Esophagus muscularis mucosa (tissue), 4 donors: ENCODE measurements around the gene CAPZB. TPM values are rescaled to one million over a fixed set of nuclear protein-coding genes. Genes with fewer than 3 reads are reported as not detected.

Experiments
- DNase-seq: peaks from one replicate; pipeline ENCODE4 v3.0.0-alpha.2; 2017; ENCODE audit errors: extremely low spot score
- H3K27ac ChIP-seq, 4 donors: fragments of 200-600 bp; sonication (generic); replicated peaks in 1 of 4; 1 replicate in 3 of 4; 2 replicates in 1 of 4; pipeline ENCODE4 v1.5.1; 2016 to 2019; ENCODE audit warnings: mild to moderate bottlenecking in 1 of 4
- H3K27me3 ChIP-seq, 4 donors: fragments of 200-600 bp; sonication (generic); one replicate each; pipeline versions ENCODE4 v1.5.1 to v1.6.0; 2016 to 2019
- H3K36me3 ChIP-seq, 4 donors: fragments of 200-600 bp; sonication (generic); one replicate each; pipeline ENCODE4 v1.5.1; 2016 to 2019
- H3K4me1 ChIP-seq, 4 donors: fragments of 200-600 bp; sonication (generic); one replicate each; pipeline ENCODE4 v1.5.1; 2016 to 2019
- H3K4me3 ChIP-seq, 4 donors: fragments of 200-600 bp; sonication (generic); 1 replicate in 2 of 4; 2 replicates in 2 of 4; pipeline ENCODE4 v1.5.1; 2016 to 2019; ENCODE audit warnings: mild to moderate bottlenecking in 4 of 4, moderate library complexity in 1 of 4
- H3K9me3 ChIP-seq, 4 donors: fragments of 200-600 bp; sonication (generic); 1 replicate in 3 of 4; 2 replicates in 1 of 4; pipeline ENCODE4 v1.5.1; 2016 to 2019
- EP300 ChIP-seq: sonication (generic); formaldehyde crosslinking; IDR thresholded peaks from one replicate; pipeline ENCODE4 v1.6.1; 2017; ENCODE audit warnings: antibody characterized with exemption
- POLR2A ChIP-seq: fragments of 450-650 bp; IDR thresholded peaks from one replicate; pipeline ENCODE4 v1.6.1; 2017; ENCODE audit warnings: antibody characterized with exemption, moderate library complexity, mild to moderate bottlenecking, low read depth
- POLR2AphosphoS5 ChIP-seq, 2 donors: sonication (generic); formaldehyde crosslinking; IDR thresholded peaks; one replicate each; pipeline ENCODE4 v1.6.1; 2017; ENCODE audit warnings: antibody characterized with exemption in 2 of 2
- WGBS: methylation state at CpG from one replicate; pipeline ENCODE4 v1.1.5; 2018; 5-methylcytosine and 5-hydroxymethylcytosine counted together
- intact Hi-C: fragments of 100-400 bp; cut with DNase I; formaldehyde crosslinking; loops from one replicate; pipeline ENCODE4 v1.15.1; 2023
- total RNA-seq, 4 donors: library from RNA; depleted of rRNA; stranded (reverse); fragments of >200 nt; gene quantifications; one replicate each; pipeline versions ENCODE4 v1.1.0 to v1.2.1, GENCODE V29; 2016
- TF ChIP-seq, protein P1 (sequence below), 3 experiments: fragments of 200-600 bp in 2 of 3; fragments of 450-650 bp in 1 of 3; sonication (generic) in 2 of 3; IDR thresholded peaks; one replicate each; pipeline ENCODE4 v1.5.1; 2017 to 2019; ENCODE audit warnings: antibody characterized with exemption in 3 of 3, mild to moderate bottlenecking in 2 of 3, moderate library complexity in 1 of 3

CAPZB gene
- total RNA-seq, 4 donors from 2014 or later: 186 to 261 (median 203) TPM

DNA sequence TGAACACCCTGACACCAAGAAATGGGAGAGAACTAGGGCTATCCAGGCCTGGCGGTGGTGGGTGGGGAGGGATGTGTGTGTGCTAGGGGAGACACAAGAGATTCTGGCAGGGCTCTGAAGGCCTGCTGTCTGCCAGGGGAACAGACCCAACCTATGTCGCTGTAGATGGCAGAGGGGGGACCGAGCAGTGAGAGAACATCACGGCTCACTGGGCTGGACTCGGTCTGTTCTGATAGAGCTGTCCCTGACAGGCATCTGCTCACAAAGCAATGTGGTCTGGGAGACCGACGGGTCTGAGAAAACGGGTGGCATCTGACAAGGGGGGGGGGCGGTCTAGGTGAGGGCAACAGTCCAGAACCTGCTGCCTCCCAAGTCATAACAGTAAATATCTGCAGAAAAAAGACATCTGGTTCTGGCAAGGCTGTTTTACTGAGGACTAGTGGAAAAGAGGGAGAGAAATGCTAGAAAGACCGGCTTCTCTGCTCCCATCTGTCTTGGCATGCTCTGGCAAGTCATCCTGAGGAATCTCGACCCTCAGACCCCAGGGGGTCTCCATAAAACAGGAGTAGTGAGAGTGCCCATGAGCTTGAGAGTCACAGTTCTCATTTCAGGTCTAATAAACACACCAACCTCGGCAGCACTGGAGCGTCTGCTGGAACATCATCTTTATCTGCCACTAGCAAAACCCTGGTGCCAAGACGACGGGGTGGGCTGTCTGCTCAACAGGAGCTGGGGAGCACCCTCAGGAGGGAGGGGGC, 136.7 kb downstream of the CAPZB start:
- Histone ChIP-seq H3K36me3 (peaks cover 27 to 82% (median 71%) of the 10 kb centered on the region in 4 donors), H3K4me1 (peaks cover 0 to 80% (median 73%) of the 10 kb centered on the region in 4 donors), H3K27me3 (no peaks in the 10 kb centered on the region), H3K4me3 (no peak overlapping the region), H3K9me3 (no peaks in the 10 kb centered on the region), H3K27ac (peak overlapping the region; percentile 9 to 44 (median 36))
- intact Hi-C loops: loop anchor here (5.0 kb wide), 1 partner anchor 34 kb away; no protein-coding TSS in a partner anchor
- TF ChIP-seq POLR2A (no peak), POLR2AphosphoS5 (IDR thresholded peaks at IDR 0.05) (no peak), EP300 (no peak)
- TF ChIP-seq, protein P1, sequence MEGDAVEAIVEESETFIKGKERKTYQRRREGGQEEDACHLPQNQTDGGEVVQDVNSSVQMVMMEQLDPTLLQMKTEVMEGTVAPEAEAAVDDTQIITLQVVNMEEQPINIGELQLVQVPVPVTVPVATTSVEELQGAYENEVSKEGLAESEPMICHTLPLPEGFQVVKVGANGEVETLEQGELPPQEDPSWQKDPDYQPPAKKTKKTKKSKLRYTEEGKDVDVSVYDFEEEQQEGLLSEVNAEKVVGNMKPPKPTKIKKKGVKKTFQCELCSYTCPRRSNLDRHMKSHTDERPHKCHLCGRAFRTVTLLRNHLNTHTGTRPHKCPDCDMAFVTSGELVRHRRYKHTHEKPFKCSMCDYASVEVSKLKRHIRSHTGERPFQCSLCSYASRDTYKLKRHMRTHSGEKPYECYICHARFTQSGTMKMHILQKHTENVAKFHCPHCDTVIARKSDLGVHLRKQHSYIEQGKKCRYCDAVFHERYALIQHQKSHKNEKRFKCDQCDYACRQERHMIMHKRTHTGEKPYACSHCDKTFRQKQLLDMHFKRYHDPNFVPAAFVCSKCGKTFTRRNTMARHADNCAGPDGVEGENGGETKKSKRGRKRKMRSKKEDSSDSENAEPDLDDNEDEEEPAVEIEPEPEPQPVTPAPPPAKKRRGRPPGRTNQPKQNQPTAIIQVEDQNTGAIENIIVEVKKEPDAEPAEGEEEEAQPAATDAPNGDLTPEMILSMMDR (IDR thresholded peaks at IDR 0.05): no peak
- 56% methylated on average over 10 of the region's 15 CpGs for WGBS
- no peak for DNase-seq

DNA sequence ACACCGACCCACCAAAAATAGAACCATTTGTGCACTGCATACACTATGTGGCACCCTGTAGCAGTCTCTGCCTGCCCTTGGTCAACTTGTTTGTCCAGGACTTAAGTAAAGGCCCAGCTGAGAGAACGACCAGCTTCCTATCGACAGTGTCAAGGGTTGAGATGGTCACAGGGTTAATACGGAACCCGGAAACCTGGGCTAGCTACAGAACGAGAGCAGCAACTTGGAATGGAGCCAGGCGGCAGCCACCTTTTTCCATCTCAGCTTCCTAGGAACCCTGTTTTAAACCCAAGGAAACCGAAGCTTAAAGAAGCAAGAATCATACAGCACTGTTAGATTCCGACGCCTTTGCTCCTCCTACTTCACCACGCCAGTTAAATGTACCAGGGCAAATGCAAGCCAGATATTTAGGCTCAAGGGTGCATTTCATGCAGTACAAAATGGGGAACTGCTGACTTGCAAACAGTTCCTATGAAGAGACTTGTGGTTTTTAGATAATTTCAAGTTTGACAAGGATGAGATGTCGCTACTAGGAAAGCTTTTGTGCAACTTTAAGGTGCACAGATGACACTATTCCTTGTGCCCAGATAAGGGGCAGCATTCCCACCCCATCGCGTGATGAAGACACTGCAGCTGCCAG, 137.7 kb downstream of the CAPZB start:
- intact Hi-C loops: loop anchor here (5.0 kb wide), 1 partner anchor 35 kb away; no protein-coding TSS in a partner anchor
- peaks cover 26 to 82% (median 71%) of the 10 kb centered on the region in 4 donors for H3K36me3 ChIP-seq
- H3K27me3 ChIP-seq: no peaks in the 10 kb centered on the region
- no peaks in the 10 kb centered on the region for H3K9me3 ChIP-seq
- H3K4me3 ChIP-seq: no peak overlapping the region
- WGBS: 61% methylated on average over 13 of the region's 14 CpGs
- H3K27ac ChIP-seq: peak overlapping the region in 2 of 4 donors; percentile 7 to 44
- H3K4me1 ChIP-seq: peaks cover 0 to 78% (median 73%) of the 10 kb centered on the region in 4 donors
- TF ChIP-seq POLR2A (no peak), EP300 (no peak), POLR2AphosphoS5 (IDR thresholded peaks at IDR 0.05) (no peak)
- TF ChIP-seq, protein P1 (IDR thresholded peaks at IDR 0.05): no peak
- DNase-seq: no peak

DNA sequence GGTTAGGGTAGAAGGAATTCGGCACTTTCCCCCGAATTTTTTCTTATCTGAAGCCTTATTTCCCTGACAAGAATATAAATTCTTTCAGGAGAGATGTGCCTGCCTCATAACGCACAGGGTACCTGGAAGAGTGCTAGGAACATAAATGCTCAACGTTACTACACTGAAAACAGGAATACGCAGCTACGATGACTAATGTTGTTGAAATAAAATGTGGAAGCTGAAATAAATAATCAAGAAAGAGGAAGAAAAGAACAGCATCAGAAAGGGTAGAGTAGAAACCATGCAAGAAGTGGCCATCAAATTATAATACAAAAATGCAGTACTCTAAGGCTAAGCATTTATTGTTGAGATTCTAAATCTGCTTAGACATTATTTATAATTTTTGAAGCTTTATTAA, 139.3 kb downstream of the CAPZB start:
- H3K36me3 ChIP-seq: peaks cover 26 to 80% (median 69%) of the 10 kb centered on the region in 4 donors

DNA sequence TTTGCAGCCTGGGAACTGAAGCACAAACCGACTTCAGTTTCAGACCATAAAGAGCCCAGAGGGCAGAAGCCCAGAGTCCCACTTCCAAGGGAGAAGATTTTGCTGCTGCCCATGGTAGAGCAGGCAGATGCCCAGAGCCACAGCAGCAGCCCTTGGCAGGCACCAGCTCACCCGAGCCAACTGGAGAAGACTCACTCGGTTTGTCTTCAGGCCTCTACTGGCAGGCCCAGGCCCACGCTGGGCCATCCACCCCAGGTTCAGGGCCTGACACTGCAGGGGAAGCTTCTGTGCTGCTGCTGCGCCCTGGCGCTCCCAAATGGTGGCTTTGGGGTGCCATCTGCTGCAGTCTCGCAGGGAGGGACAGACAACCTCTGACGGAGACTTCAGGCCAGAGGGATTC, 139.9 kb downstream of the CAPZB start:
- Histone ChIP-seq H3K27me3 (no peaks in the 10 kb centered on the region), H3K9me3 (no peaks in the 10 kb centered on the region), H3K4me1 (peaks cover 9 to 80% (median 73%) of the 10 kb centered on the region in 4 donors), H3K4me3 (no peak overlapping the region), H3K27ac (peak overlapping the region in 2 of 4 donors; percentile 23 to 32), H3K36me3 (peaks cover 22 to 81% (median 72%) of the 10 kb centered on the region in 4 donors)
- TF ChIP-seq EP300 (no peak), POLR2AphosphoS5 (IDR thresholded peaks at IDR 0.05) (no peak), POLR2A (no peak)
- TF ChIP-seq, protein P1 (IDR thresholded peaks at IDR 0.05): no peak
- intact Hi-C loops: loop anchor here (2.0 to 5.0 kb wide), 2 partner anchors 37 to 305 kb away; no protein-coding TSS in a partner anchor
- DNase-seq: no peak
- 95% methylated on average over 4 of the region's 8 CpGs for WGBS

More for the DNA sequence above, 139.3 kb downstream of the CAPZB start:
- Histone ChIP-seq H3K4me3 (no peak overlapping the region), H3K27me3 (no peaks in the 10 kb centered on the region), H3K9me3 (no peaks in the 10 kb centered on the region), H3K4me1 (peaks cover 9 to 78% (median 73%) of the 10 kb centered on the region in 4 donors), H3K27ac (peak overlapping the region in 1 of 4 donors; percentile 32)
- WGBS: 67% methylated on average over 6 of the region's 6 CpGs
- intact Hi-C loops: loop anchor here (5.0 kb wide), 1 partner anchor 36 kb away; no protein-coding TSS in a partner anchor
- no peak for DNase-seq
- TF ChIP-seq, protein P1 (IDR thresholded peaks at IDR 0.05): no peak
- TF ChIP-seq POLR2AphosphoS5 (IDR thresholded peaks at IDR 0.05) (no peak), EP300 (no peak), POLR2A (no peak)
